OCI-M2 (cell line): ENCODE data around the gene EFR3B.

ENCODE experiments used
- DNase-seq: peaks from one replicate; lab custom pipeline; 2025; ENCODE audit not compliant: unreplicated experiment; lab: John Stamatoyannopoulos, UW

EFR3B gene

DNA sequence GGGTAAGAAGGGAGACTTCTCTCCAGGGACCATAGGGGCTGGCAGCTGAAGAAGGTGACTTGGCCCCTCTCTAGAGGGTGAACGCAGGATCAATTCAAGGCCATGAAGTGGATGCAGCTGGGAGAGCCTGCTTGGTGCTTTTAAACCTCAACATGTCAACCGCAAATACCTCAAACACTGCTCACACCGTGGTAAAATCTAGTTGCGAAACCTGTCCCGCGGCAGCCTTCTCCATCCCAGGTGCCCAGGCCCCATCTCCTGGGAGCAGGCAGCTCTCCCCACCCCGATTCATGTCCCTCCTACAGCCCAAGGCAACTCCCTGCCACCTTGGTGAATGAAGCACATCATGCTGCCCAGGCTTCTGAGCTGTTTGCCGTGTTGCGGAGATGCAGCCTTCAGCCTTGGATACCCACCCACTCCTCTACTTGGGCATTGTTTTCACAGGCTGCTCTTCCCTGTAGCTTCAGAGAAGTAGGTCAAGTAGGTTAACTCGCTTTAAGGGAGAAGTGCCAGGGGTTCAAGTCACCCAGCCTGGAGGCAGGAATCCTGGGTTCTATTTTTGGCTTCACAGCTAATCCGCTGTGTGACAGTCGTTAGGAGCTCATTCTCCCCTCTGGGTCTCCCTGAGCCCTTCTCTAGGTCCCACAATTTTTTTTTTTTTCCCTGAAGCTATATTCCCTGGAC lies 6.2 kb upstream of the EFR3B start:
- DNase-seq: no peak

DNA sequence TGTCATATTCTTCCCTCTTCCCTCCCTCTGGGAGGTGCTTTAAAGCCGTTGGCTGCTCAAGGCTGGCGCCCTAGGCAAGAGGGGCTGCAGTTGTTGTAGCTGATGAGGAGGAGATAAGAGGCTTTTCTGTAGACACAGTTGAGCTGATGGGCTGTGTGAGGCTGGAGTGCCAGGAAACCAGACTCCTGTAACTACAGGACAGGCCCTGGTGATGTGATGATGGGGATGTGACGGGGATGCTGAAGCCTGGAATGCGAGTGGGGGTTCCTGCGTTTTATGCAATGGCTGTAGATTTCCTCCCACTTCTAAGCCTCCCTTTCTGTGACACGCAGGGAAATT lies 5.7 kb upstream of the EFR3B start:
- no peak for DNase-seq

GRCh38 chr2:25039126-25039525 lies 2.8 kb upstream of the EFR3B start:
- DNase-seq: no peak

DNA sequence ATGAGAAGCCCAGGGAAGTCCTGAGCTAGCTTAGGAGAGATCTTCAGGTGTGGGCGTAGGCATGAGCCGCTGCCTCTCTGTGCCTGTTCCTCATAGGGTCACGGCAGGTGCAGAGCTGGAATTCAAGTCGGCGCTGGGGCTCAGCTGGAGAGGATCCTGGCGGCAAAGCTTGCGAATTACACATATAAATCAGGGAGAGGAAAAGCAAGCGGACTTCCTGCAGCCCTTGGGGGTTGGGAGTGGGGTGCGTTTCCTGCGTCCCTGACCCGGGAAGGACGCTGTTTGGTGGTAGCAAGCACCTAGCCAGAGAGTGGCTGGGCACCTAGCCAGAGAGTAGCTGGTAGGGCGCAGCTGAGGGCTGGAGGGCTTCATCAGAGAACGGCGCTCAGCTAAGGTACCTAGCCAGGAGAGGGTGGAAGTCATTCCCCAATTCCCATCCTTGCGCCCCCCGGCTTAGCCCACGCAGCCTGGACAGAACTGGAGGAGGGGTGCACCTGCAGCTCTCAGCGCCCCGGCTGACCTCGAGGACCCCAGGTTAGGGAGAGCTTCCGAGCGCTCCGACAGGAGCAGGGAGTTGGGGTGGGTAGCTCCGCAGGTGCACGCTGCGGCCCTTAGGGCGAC lies 459 bp upstream of the EFR3B start:
- no peak for DNase-seq

DNA sequence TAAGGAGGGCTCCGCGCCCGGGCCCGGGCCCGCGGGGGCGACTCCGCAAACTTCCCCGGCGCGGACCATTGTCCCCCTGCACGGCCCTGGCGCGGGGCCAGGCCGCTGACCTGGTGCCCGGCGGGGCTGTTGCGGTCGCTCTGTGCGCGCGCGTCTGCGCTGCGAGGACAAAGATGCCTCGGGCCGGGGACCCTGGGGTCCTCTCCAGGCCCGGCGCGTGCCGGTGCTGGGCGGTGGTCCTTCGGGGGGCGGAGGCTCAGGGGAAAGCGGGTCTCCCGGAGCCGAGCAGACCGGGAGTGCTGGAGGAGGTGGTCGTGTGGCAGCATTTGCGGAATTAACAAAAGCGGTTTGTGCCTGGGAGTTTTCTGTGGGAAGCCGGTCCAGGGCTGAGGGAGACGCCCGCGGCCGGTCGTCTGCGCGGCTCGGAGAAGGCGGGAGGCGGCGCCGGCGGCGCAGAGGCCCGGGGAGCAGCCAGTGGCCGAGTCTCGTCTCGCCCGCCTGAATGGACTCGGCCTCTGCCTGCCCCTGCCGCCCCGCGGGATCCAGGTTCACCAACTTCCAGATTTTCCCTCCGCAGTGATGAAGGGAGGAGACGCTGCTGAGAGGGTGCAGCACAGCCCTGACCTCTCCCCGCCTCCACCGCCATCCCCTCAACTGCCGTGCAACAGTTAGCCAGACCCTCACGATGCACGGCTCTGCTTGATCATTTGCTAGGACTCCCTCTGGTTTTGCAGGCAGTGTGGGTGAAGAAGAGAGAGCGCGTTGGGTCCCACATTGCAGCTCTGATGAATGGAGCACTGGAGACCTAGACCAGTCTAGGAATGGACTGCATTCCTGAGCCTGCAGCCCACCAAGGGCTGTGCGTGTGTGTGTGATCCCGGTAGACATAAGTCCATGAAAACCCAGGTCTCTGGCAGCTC lies 705 bp downstream of the EFR3B start:
- DNase-seq: no peak

- DNase-seq: no peak
Measured at GRCh38 chr2:25043241-25043867, 1.5 kb downstream of the EFR3B start.

- DNase-seq: no peak
Measured at GRCh38 chr2:25044011-25044410, 2.1 kb downstream of the EFR3B start.

DNA sequence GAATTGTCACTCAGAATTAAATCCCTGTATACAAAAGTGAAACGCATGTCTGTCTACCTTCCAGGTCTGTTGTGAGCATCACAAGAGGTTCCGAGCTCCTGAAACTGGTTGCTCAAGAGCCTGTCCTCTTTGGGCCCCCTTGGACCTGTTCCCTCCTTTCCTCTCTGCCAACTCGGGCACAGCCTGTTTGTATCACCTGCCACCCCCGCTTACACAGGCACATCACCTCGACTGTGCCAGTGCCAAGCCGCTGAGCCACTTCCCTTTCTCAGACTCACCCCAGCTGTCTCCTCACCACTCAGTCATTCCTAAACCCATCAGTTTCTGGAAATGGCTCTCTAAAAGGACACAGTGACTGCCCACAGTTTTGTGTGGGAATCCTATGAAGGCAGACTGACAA lies 3.1 kb downstream of the EFR3B start:
- no peak for DNase-seq

GRCh38 chr2:25049422-25049821 lies 7.5 kb downstream of the EFR3B start:
- no peak for DNase-seq

- no peak for DNase-seq
Measured at GRCh38 chr2:25050128-25050527, 8.3 kb downstream of the EFR3B start.

DNA sequence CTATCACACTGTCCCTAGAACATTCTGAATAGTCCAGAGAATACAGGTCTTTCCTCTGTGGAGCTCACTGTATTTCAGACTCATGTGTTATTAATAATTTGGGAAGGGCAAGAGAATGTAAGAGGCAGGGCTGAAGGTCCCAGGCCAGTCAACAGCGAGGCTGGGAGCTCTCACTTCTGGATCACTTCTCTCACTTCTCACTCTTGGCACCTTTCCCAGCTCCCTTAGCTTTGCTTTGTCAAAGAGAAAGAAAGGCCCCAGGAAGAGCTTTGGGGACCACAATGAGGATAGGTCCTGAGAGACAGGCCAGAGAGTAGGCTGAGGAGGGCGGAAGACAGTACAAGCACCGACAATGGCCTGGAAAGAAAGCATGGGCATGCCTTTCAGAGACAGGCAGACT lies 11.2 kb downstream of the EFR3B start:
- DNase-seq: no peak

- DNase-seq: no peak
Measured at GRCh38 chr2:25054720-25055119, 12.8 kb downstream of the EFR3B start.

DNA sequence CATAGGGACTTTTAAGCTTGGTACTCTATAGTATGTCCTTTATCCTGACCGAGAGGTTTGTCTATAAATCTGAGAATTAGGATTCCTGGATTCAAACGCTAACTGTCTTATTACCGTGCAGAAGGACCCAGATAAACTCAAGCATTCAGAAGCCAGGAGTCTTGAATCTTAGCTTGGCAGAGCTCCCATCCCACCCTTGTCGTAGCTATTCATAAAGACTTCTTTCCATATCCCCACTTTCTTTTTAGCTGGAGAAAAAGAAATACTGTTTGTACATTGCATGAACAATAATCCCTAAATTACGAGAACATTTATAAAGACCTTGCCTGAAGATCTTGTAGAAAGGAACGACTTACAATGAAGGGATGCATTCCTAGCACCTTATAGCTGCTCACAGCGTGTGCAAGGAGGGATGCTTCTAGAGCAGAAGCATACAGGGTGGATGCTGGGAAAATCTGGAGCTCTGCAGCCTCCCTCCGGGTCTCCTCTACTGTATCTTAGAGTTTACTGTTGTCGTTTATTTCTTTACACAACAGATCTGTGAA lies 13.6 kb downstream of the EFR3B start:
- DNase-seq: no peak

- DNase-seq: no peak
Measured at GRCh38 chr2:25056098-25056821, 14.4 kb downstream of the EFR3B start.

DNA sequence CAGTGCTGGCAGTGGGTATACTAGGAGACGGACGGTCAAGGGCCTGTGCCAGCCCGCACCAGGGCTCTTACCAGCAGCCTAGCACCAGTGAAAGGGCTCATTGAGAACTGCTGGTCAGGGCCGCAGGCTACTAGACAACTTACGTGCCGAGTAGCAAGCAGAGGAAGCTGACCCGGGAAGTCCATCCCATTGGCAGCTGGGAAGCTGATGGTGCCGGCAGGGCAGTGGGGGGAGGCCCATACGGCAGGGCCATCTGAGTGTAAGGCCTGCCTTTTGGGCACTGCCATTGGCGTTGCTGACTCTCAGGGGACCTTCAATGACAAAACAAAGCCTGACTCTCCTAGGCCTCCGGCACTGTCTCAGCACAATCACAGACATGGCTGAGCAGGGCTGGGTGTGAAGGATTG lies 20.6 kb downstream of the EFR3B start:
- DNase-seq: no peak

GRCh38 chr2:25063876-25064660 lies 22.2 kb downstream of the EFR3B start:
- DNase-seq: no peak

GRCh38 chr2:25065768-25066167 lies 23.9 kb downstream of the EFR3B start:
- DNase-seq: no peak

DNA sequence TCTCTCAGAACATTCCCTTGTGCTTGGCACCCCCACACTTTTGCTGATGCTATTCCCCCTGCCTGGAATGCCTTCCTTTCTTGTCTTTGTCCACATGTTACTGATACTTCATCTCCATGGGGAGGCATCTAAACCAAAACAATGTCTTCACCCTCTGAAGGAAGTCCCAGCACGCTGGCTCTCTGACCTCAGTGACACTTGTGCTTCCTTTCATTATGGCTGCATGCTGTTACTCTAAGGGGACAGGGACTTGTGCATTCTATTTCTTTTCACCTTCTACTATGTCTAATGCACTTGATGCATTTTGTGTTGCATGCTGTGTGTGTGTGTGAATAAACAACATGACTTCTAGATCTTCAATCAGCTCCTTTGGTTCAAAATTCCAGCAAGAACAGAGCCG lies 24.6 kb downstream of the EFR3B start:
- DNase-seq: no peak

DNA sequence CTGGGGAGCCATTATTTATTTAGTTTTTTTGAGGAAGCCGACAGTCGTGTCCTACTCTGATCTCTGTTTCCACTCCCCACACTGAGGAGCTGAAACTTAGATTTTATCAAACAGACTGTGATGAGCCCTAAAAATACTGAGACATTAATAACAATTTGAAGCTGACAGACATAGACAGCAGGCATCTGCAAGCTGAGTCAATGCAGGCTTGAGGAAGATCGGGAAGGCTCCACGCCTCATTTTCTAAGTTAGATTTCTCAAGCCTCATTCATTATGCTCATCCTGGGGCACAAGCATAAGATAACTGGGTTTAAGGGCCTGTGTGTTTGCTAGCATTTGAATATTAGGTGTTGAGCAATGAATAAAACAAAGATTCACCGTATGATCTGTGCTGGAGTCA lies 26.3 kb downstream of the EFR3B start:
- no peak for DNase-seq

DNA sequence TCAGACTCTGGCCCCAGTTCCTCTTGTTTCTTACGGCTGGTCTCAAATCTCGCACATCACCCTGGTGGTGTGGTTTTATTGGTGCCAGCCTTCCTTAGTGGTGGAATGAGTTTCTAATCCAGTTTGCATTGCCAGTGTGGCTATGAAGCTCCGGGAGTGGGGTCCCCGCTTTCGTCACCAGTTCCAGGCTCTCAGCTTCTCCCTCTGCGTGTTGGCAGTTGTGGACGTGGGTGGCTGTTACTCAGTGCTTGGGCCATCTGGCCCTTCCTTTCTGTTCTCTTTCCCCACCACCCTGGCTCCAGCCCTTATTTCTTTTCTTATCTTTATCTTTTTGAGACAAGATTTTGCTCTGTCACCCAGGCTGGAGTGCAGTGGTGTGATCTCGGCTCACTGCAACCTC lies 30.1 kb downstream of the EFR3B start:
- no peak for DNase-seq
